CD4-positive, alpha-beta T cell (primary cell): ENCODE measurements around the gene MYBPC3. TPM values are rescaled to one million over a fixed set of nuclear protein-coding genes. Genes with fewer than 3 reads are reported as not detected.

Experiments
- ATAC-seq: fragments of 200-7000 bp; cut with Tn5 transposase; one replicate; pipeline ENCODE4 v1.10.0; 2022; ENCODE audit warnings: mild to moderate bottlenecking; ENCODE audit not compliant: poor library complexity
- CTCF ChIA-PET: fragments of 350-600 bp; sonication (Branson Sonifier 250); formaldehyde crosslinking; loops from one replicate; lab custom pipeline; 2021; ENCODE audit warnings: antibody characterized with exemption, inconsistent platforms; lab: Charles Lee
- POLR2A ChIA-PET: fragments of 350-600 bp; sonication (Branson Sonifier 250); formaldehyde crosslinking; loops from one replicate; lab custom pipeline; 2021; ENCODE audit warnings: antibody characterized with exemption, inconsistent platforms; lab: Charles Lee
- DNase-seq, 14 experiments: peaks; one replicate each; pipeline ENCODE4 v3.0.0-alpha.2; 2013 to 2020; ENCODE audit warnings: mixed read lengths in 2 of 14
- H3K27ac ChIP-seq, 2 donors: one replicate each; pipeline versions ENCODE4 v1.5.1 to v1.7.0; 2013; ENCODE audit warnings: low read length in 2 of 2, low read depth in 1 of 2, mild to moderate bottlenecking in 1 of 2
- H3K27me3 ChIP-seq, 2 experiments: 1 replicate in 1 of 2; 2 replicates in 1 of 2; pipeline versions ENCODE4 v1.6.1 to v1.7.0; 2013; ENCODE audit warnings: low read length in 2 of 2, control low read depth in 1 of 2, mild to moderate bottlenecking in 1 of 2, moderate library complexity in 1 of 2; ENCODE audit not compliant: insufficient read depth in 2 of 2, control insufficient read depth in 1 of 2
- H3K36me3 ChIP-seq: one replicate; pipeline ENCODE4 v1.6.1; 2013; ENCODE audit warnings: low read length, control low read depth; ENCODE audit not compliant: insufficient read depth
- H3K4me1 ChIP-seq: one replicate; pipeline ENCODE4 v1.6.1; 2013; ENCODE audit warnings: low read length, control low read depth; ENCODE audit not compliant: insufficient read depth
- H3K4me3 ChIP-seq: one replicate; pipeline ENCODE4 v1.5.1; 2013; ENCODE audit warnings: mild to moderate bottlenecking, low read length, moderate library complexity
- H3K9me3 ChIP-seq, 2 experiments: 1 replicate in 1 of 2; 2 replicates in 1 of 2; pipeline versions ENCODE4 v1.6.1 to v1.7.0; 2013; ENCODE audit warnings: low read length in 2 of 2, mild to moderate bottlenecking in 2 of 2, control low read depth in 1 of 2, moderate library complexity in 1 of 2; ENCODE audit not compliant: control insufficient read depth in 1 of 2, insufficient read depth in 1 of 2
- H3K27ac Mint-ChIP-seq: one replicate; pipeline ENCODE4 v1.8.0; 2020; ENCODE audit warnings: mixed read lengths
- H3K27me3 Mint-ChIP-seq: one replicate; pipeline ENCODE4 v1.8.0; 2021; ENCODE audit warnings: mixed read lengths
- H3K36me3 Mint-ChIP-seq: one replicate; pipeline ENCODE4 v1.8.0; 2021; ENCODE audit warnings: low read depth, mixed read lengths
- H3K4me1 Mint-ChIP-seq: one replicate; pipeline ENCODE4 v1.8.0; 2021; ENCODE audit warnings: low read depth, mixed read lengths
- H3K4me3 Mint-ChIP-seq: one replicate; pipeline ENCODE4 v1.8.0; 2020; ENCODE audit warnings: mild to moderate bottlenecking, mixed read lengths
- H3K9me3 Mint-ChIP-seq: one replicate; pipeline ENCODE4 v1.8.0; 2020; ENCODE audit warnings: mixed read lengths
- intact Hi-C, 2 experiments: fragments of 100-400 bp; cut with DNase I in 1 of 2; cut with micrococcal nuclease in 1 of 2; formaldehyde crosslinking; loops; one replicate each; pipeline versions ENCODE4 v1.15.1 to v1.9.0; 2023 to 2025; cut with DNase I, micrococcal nuclease
- total RNA-seq, 174 experiments: library from RNA in 2 of 174; stranded (reverse) in 2 of 174; gene quantifications; one replicate each; pipeline ENCODE4 v1.2.3 and lab custom pipeline; 2021 to 2026
- TF ChIP-seq, protein P1 (sequence below): fragments of 200-600 bp; IDR thresholded peaks from one replicate; pipeline ENCODE4 v1.8.0; 2022; ENCODE audit warnings: antibody characterized with exemption, mild to moderate bottlenecking

The MYBPC3 gene
- total RNA-seq, 2 experiments from 2014 or later, result not detected

DNA sequence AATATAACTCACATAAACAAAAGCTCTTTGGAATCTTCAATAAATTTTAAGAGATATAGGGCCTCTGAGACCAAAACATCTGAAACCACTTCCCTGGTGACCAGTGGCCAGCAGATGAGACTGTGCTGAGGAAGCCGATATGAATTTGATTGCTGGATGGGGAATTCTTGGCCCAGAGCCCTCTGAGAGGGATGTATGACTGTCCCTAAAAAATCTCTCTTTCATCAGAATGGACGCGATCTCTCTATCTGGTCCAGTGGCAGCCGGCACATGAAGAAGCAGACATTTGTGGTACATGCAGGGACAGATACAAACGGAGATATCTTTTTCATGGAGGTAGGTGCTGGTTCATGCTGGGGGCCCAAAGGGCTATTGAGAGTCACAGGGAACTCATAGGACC, 37.5 kb downstream of the MYBPC3 start:
- TF ChIP-seq, protein P1, sequence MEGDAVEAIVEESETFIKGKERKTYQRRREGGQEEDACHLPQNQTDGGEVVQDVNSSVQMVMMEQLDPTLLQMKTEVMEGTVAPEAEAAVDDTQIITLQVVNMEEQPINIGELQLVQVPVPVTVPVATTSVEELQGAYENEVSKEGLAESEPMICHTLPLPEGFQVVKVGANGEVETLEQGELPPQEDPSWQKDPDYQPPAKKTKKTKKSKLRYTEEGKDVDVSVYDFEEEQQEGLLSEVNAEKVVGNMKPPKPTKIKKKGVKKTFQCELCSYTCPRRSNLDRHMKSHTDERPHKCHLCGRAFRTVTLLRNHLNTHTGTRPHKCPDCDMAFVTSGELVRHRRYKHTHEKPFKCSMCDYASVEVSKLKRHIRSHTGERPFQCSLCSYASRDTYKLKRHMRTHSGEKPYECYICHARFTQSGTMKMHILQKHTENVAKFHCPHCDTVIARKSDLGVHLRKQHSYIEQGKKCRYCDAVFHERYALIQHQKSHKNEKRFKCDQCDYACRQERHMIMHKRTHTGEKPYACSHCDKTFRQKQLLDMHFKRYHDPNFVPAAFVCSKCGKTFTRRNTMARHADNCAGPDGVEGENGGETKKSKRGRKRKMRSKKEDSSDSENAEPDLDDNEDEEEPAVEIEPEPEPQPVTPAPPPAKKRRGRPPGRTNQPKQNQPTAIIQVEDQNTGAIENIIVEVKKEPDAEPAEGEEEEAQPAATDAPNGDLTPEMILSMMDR, result no peak
- Histone ChIP-seq H3K9me3 (no peaks in the 10 kb centered on the region), H3K36me3 (peaks cover 80% of the 10 kb centered on the region), H3K27me3 (no peaks in the 10 kb centered on the region), H3K27ac (no peak overlapping the region), H3K4me3 (no peak overlapping the region), H3K4me1 (no peaks in the 10 kb centered on the region)
- Mint-ChIP-seq H3K27me3 (no peaks in the 10 kb centered on the region), H3K9me3 (no peaks in the 10 kb centered on the region), H3K27ac (no peak overlapping the region), H3K4me3 (no peak overlapping the region), H3K36me3 (peaks cover 82% of the 10 kb centered on the region), H3K4me1 (no peaks in the 10 kb centered on the region)
- no peak for DNase-seq
- ATAC-seq, result no peak
- ChIA-PET POLR2A (no interaction called here), CTCF (no interaction called here)
- intact Hi-C loops, result no loop called here

GRCh38 chr11:47308050-47308823, 44.3 kb downstream of the MYBPC3 start:
- intact Hi-C loops, result no loop called here
- POLR2A ChIA-PET, result no interaction called here

DNA sequence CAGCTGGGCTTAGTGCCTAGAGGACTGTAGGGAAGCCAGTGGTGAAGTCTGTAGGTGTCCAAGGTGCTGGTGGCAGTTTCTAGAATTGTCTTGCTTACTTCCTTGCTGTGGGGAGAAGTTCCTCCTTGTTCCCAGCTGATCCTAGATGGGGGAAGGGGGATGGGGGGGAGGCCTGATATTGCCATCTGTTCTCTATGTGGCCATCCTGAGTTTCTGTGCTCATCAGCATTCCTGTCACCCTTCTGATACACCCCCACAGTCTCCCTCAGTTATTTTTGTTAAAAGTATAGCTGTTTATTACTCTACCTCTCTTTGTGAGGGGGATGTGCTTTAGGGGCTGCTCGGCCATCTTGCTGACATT, 46.0 kb downstream of the MYBPC3 start:
- ChIA-PET POLR2A (interaction anchor here (0.7 to 1.0 kb wide), 2 partner anchors 57 to 91 kb away, joined by 3 to 4 read pairs; partner anchors contain the start of genes ACP2 and DDB2), CTCF (interaction anchor here (0.9 kb wide), 1 partner anchor 164 kb away, joined by 3 read pairs; no protein-coding TSS in a partner anchor)
- peaks cover 6% of the 10 kb centered on the region for H3K9me3 Mint-ChIP-seq
- no peaks in the 10 kb centered on the region for H3K4me1 Mint-ChIP-seq
- peaks cover 99% of the 10 kb centered on the region for H3K36me3 Mint-ChIP-seq
- H3K4me3 Mint-ChIP-seq, result no peak overlapping the region
- H3K9me3 ChIP-seq, result peaks cover 9 to 13% of the 10 kb centered on the region in 2 experiments
- peaks cover 86% of the 10 kb centered on the region for H3K36me3 ChIP-seq
- intact Hi-C loops, result no loop called here
- H3K4me1 ChIP-seq, result no peaks in the 10 kb centered on the region
- no peak for DNase-seq
- H3K27me3 ChIP-seq, result no peaks in the 10 kb centered on the region
- H3K4me3 ChIP-seq, result no peak overlapping the region
- no peak for ATAC-seq
- H3K27ac ChIP-seq, result no peak overlapping the region
- no peaks in the 10 kb centered on the region for H3K27me3 Mint-ChIP-seq
- TF ChIP-seq, protein P1, result no peak
- no peak overlapping the region for H3K27ac Mint-ChIP-seq

More at GRCh38 chr11:47308050-47308823, 44.3 kb downstream of the MYBPC3 start:
- peaks cover 88% of the 10 kb centered on the region for H3K36me3 ChIP-seq
- H3K4me3 ChIP-seq, result no peak overlapping the region
- Mint-ChIP-seq H3K36me3 (peaks cover 98% of the 10 kb centered on the region), H3K27ac (no peak overlapping the region), H3K4me3 (no peak overlapping the region), H3K27me3 (no peaks in the 10 kb centered on the region), H3K4me1 (no peaks in the 10 kb centered on the region), H3K9me3 (no peaks in the 10 kb centered on the region)
- H3K27ac ChIP-seq, result no peak overlapping the region
- DNase-seq (no peak), ATAC-seq (no peak)
- H3K27me3 ChIP-seq, result no peaks in the 10 kb centered on the region
- CTCF ChIA-PET, result no interaction called here
- no peaks in the 10 kb centered on the region for H3K4me1 ChIP-seq
- H3K9me3 ChIP-seq, result peaks cover 2 to 5% of the 10 kb centered on the region in 2 experiments
- TF ChIP-seq, protein P1, result no peak
